HepG2 (cell line): ENCODE data around the gene S100A16. TPM values are rescaled to one million over a fixed set of nuclear protein-coding genes. Genes with fewer than 3 reads are reported as not detected.

Source experiments
- ARID5B ChIP-seq: IDR thresholded peaks from 2 replicates; pipeline ENCODE4 v1.4.0; 2020; ENCODE audit warnings: mild to moderate bottlenecking, missing genetic modification reagents
- BCLAF1 ChIP-seq: fragments of 450-650 bp; IDR thresholded peaks from 2 replicates; pipeline ENCODE4 v1.6.1; 2017; ENCODE audit warnings: mild to moderate bottlenecking
- KLF16 ChIP-seq, 2 experiments: sonication (generic) in 1 of 2; formaldehyde crosslinking in 1 of 2; IDR thresholded peaks; 2 replicates each; pipeline versions ENCODE4 v1.6.1 to v1.8.0; 2016 to 2023; ENCODE audit warnings: missing genetic modification reagents in 2 of 2, missing compliant biosample characterization in 1 of 2
- KLF6 ChIP-seq: IDR thresholded peaks from 2 replicates; pipeline ENCODE4 v1.8.0; 2016; ENCODE audit warnings: missing biosample characterization, missing genetic modification reagents
- LCORL ChIP-seq, 2 experiments: fragments of 450-650 bp in 1 of 2; sonication (generic) in 1 of 2; formaldehyde crosslinking in 1 of 2; IDR thresholded peaks; 2 replicates each; pipeline versions ENCODE4 v1.5.0 to v1.6.1; 2017 to 2020; ENCODE audit warnings: antibody characterized with exemption in 1 of 2, missing genetic modification reagents in 1 of 2
- PPARG ChIP-seq: conservative IDR thresholded peaks from 2 replicates; pipeline ENCODE4 v1.6.1; 2016; ENCODE audit warnings: missing biosample characterization, missing genetic modification reagents
- XRCC5 ChIP-seq: fragments of 200-400 bp; formaldehyde crosslinking; optimal IDR thresholded peaks from 2 replicates; pipeline ENCODE3; 2017; ENCODE audit warnings: mild to moderate bottlenecking, low read length
- ZBTB25 ChIP-seq: IDR thresholded peaks from 2 replicates; pipeline ENCODE4 v1.6.1; 2018; ENCODE audit warnings: missing genetic modification reagents
- ZNF230 ChIP-seq: sonication (generic); formaldehyde crosslinking; IDR thresholded peaks from 2 replicates; pipeline ENCODE4 v1.4.0; 2020; ENCODE audit warnings: mild to moderate bottlenecking, missing genetic modification reagents
- ZNF281 ChIP-seq: sonication (generic); formaldehyde crosslinking; IDR thresholded peaks from 2 replicates; pipeline ENCODE4 v1.4.0; 2020; ENCODE audit warnings: missing genetic modification reagents, borderline replicate concordance
- ZNF770 ChIP-seq: sonication (generic); formaldehyde crosslinking; IDR thresholded peaks from 2 replicates; pipeline ENCODE4 v1.5.0; 2020; ENCODE audit warnings: mild to moderate bottlenecking, missing genetic modification reagents
- polyA plus RNA-seq, 8 experiments: library from polyadenylated mRNA; depleted of rRNA in 3 of 8; stranded (reverse) in 7 of 8; unstranded in 1 of 8; fragments of >200 nt; fragmentation: Illumina TruSeq in 4 of 8; extraction: Trizol in 4 of 8; gene quantifications; 2 replicates each; pipeline versions ENCODE4 v1.2.1 to v1.2.3, GENCODE V29; 2011 to 2016; ENCODE audit warnings: low read depth in 4 of 8, missing spikeins in 1 of 8, mixed read lengths in 1 of 8; ENCODE audit not compliant: insufficient read depth in 1 of 8
- total RNA-seq, 5 experiments: library from RNA; depleted of rRNA; stranded (reverse); fragments of >200 nt; fragmentation: Illumina TruSeq; extraction: Trizol; gene quantifications; 2 replicates each; pipeline ENCODE4 v1.2.3, GENCODE V29; 2016; ENCODE audit warnings: low read depth in 1 of 5
- TF ChIP-seq, protein P1 (sequence below): sonication (generic); formaldehyde crosslinking; IDR thresholded peaks from 2 replicates; pipeline ENCODE4 v1.5.1; 2020; ENCODE audit warnings: mild to moderate bottlenecking, missing genetic modification reagents, moderate library complexity

Gene S100A16
- total and polyA plus RNA-seq, 2 of the 13 experiments (the other 11 are each of a cell fraction or from before 2014, with no cell fraction given) = 46.0 to 195 TPM

DNA sequence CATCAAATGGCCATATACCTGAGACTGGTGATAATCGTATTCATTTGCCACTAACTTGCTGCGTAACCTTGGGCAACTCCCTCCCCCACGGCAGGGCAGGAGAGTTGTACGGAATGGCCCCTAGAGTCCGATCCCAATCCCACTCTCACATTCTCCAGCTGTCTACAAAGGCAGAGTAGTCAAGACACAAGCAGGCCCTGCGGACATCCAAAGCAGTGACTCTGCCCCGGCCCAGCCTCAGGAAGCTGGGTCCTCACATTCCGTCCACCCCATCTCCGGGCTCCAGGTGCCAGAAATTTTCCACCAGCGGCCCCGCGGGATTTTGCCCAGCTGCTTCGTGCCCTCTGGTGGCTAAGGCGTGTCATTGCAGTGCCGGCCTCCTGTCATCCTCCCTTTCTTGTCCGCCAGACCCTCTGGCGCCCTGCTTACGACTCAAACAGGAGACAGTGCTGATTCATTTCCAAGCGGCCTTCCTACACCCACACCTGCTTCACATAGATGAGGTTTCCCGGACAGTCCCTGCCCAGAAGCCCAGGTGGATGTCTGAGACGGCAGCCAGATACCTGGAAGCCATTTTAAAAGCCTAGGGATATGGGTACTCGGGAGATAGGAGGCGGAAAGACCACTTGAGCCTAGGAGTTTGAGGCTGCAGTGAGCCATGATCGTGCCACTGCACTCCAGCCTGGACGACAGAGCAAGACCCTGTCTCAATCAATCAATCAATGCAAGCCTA, 44.4 kb downstream of the S100A16 start (continued):
- TF ChIP-seq PPARG (CRISPR knock-in tag) (peak; percentile 46; the same call in 1 of the 2 replicates), BCLAF1 (no peak), ZNF770 (CRISPR knock-in tag) (0 out of 2 replicates have a peak, but pooled peaks have one; percentile 35), XRCC5 (peak; percentile 79), KLF16 (CRISPR knock-in tag; IDR thresholded peaks at IDR 0.05) (peak in 1 of 2 experiments; percentile 61; a peak in 1 of 4 replicates), LCORL (IDR thresholded peaks at IDR 0.05) (no peak), LCORL (CRISPR knock-in tag; IDR thresholded peaks at IDR 0.05) (peak; percentile 87; the same call in 1 of the 2 replicates), ZNF230 (CRISPR knock-in tag) (0 out of 2 replicates have a peak, but pooled peaks have one; percentile 35), ZBTB25 (CRISPR knock-in tag) (0 out of 2 replicates have a peak, but pooled peaks have one; percentile 43), ZNF281 (CRISPR knock-in tag) (peak; percentile 12; the same call in 1 of the 2 replicates), KLF6 (CRISPR knock-in tag) (peak; percentile 59; the same call in 1 of the 2 replicates), ARID5B (CRISPR knock-in tag) (peak; percentile 65)
- TF ChIP-seq, protein P1, sequence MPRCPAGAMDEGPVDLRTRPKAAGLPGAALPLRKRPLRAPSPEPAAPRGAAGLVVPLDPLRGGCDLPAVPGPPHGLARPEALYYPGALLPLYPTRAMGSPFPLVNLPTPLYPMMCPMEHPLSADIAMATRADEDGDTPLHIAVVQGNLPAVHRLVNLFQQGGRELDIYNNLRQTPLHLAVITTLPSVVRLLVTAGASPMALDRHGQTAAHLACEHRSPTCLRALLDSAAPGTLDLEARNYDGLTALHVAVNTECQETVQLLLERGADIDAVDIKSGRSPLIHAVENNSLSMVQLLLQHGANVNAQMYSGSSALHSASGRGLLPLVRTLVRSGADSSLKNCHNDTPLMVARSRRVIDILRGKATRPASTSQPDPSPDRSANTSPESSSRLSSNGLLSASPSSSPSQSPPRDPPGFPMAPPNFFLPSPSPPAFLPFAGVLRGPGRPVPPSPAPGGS (CRISPR knock-in tag) = no peak
